Measurements from ENCODE around the gene ADPRHL1. TPM values are rescaled to one million over a fixed set of nuclear protein-coding genes. Genes with fewer than 3 reads are reported as not detected.

Gene ADPRHL1
- total RNA-seq, 1 experiment from 2014 or later, result 2.7 TPM

GRCh38 chr13:113468472-113469201 is 15.3 kb upstream of the ADPRHL1 start:
- peaks cover 2% of the 10 kb centered on the region for H3K23me2 ChIP-seq (ENCODE audit: insufficient read length, low read depth, low read length, poor library complexity, severe bottlenecking)
- H3K27me3 ChIP-seq (ENCODE audit: insufficient read depth, low read length), result no peaks in the 10 kb centered on the region
- H3K18ac ChIP-seq (ENCODE audit: insufficient read length, low read depth, low read length), result peak overlapping the region; percentile 27
- Mint-ChIP-seq H3K9me3 (no peaks in the 10 kb centered on the region; a peak in 1 of 5 replicates), H3K4me1 (peaks cover 15 to 35% of the 10 kb centered on the region in 2 experiments), H3K36me3 (ENCODE audit: insufficient read depth in 1 of 3, low read depth in 3 of 3) (peaks cover 18 to 52% (median 46%) of the 10 kb centered on the region in 3 experiments; a peak in 6 of 7 replicates), H3K27me3 (ENCODE audit: low read depth) (no peaks in the 10 kb centered on the region), H3K4me3 (peak overlapping the region; percentile 2 to 22; a peak in 3 of 5 replicates), H3K27ac (peak overlapping the region; percentile 68 to 96 (median 82); a peak in 6 of 7 replicates)
- H4K5ac ChIP-seq (ENCODE audit: insufficient read length, low read depth, low read length), result no peak overlapping the region
- H3K4me1 ChIP-seq (ENCODE audit: insufficient read depth, low read length), result no peaks in the 10 kb centered on the region
- peak overlapping the region; percentile 78 for H3K14ac ChIP-seq (ENCODE audit: insufficient read depth, low read length)
- H2BK12ac ChIP-seq (ENCODE audit: insufficient read length, low read depth, low read length), result no peak overlapping the region
- no peak overlapping the region for H2BK5ac ChIP-seq (ENCODE audit: insufficient read length, low read length)
- H3K56ac ChIP-seq (ENCODE audit: insufficient read length, low read depth, low read length), result no peak overlapping the region
- H2BK20ac ChIP-seq (ENCODE audit: low read depth, low read length, poor library complexity, severe bottlenecking), result no peak overlapping the region
- H3K27ac ChIP-seq (ENCODE audit: insufficient read length, low read depth, low read length), result no peak overlapping the region
- H2AK5ac ChIP-seq (ENCODE audit: insufficient read length, low read length), result no peak overlapping the region
- no peak overlapping the region for H4K8ac ChIP-seq (replicated peaks; ENCODE audit: insufficient read length, low read depth, low read length)
- H3K4me2 ChIP-seq (ENCODE audit: insufficient read depth, insufficient read length, low read length), result peak overlapping the region; percentile 14
- no peaks in the 10 kb centered on the region for H3K79me1 ChIP-seq (ENCODE audit: insufficient read depth, low read depth, low read length, poor library complexity, severe bottlenecking)
- DNase-seq, result no peak
- H4K20me1 ChIP-seq (ENCODE audit: control insufficient read depth, insufficient read depth, insufficient read length), result no peaks in the 10 kb centered on the region
- H3K9ac ChIP-seq (ENCODE audit: extremely low read depth, insufficient read length, low read length), result no peak overlapping the region
- H3K4ac ChIP-seq (ENCODE audit: low read depth, low read length), result no peak overlapping the region
- no peak overlapping the region for H2BK15ac ChIP-seq (ENCODE audit: low read depth, low read length)
- H2AFZ ChIP-seq (ENCODE audit: low read length), result no peak overlapping the region
- H3K9me3 ChIP-seq (ENCODE audit: control insufficient read depth, low read depth, low read length), result no peaks in the 10 kb centered on the region
- H2BK120ac ChIP-seq (ENCODE audit: low read depth, low read length, poor library complexity, severe bottlenecking), result no peak overlapping the region
- no peaks in the 10 kb centered on the region for H3K79me2 ChIP-seq (ENCODE audit: insufficient read depth, low read length)
- TF ChIP-seq CTCF (conservative IDR thresholded peaks at IDR 0.05), result no peak
- no peak overlapping the region for H4K91ac ChIP-seq (ENCODE audit: insufficient read length, low read depth, low read length)
- no peak overlapping the region for H3T11ph ChIP-seq (ENCODE audit: low read length)
- H3K23ac ChIP-seq (ENCODE audit: insufficient read length, low read depth, low read length), result no peak overlapping the region
- WGBS (ENCODE audit: extremely low coverage, insufficient read length, low lambda C conversion rate), result no CpG with 5 or more reads among the region's 22 CpGs
